OCI-LY3 (cell line): ENCODE data around the gene NRXN2.

ENCODE experiments used
- CTCF ChIP-seq: fragments of 200-600, 300-600 bp; sonication (generic); IDR thresholded peaks from 2 replicates; pipeline ENCODE4 v1.5.1; 2014; ENCODE audit warnings: antibody characterized with exemption, low read length, low read depth
- EZH2phosphoT487 ChIP-seq: fragments of 200-600 bp; shearing (Covaris generic); IDR thresholded peaks from 2 replicates; pipeline ENCODE4 v1.6.1; 2018; ENCODE audit warnings: antibody characterized with exemption, mixed run types, low read depth

GRCh38 chr11:64558869-64559268, 164.1 kb downstream of the NRXN2 start:
- TF ChIP-seq CTCF (no peak), EZH2phosphoT487 (no peak)
